ENCODE results near the gene BCL6B.

BCL6B gene

GRCh38 chr17:7060165-7060891, 37.5 kb downstream of the BCL6B start:
- no peak for DNase-seq (ENCODE audit: low read depth)

GRCh38 chr17:7063518-7064094, 40.8 kb downstream of the BCL6B start:
- DNase-seq (ENCODE audit: low read depth), result no peak

GRCh38 chr17:7064261-7064660, 41.4 kb downstream of the BCL6B start:
- no peak for DNase-seq (ENCODE audit: low read depth)

GRCh38 chr17:7067198-7067597, 44.3 kb downstream of the BCL6B start:
- no peak for DNase-seq (ENCODE audit: low read depth)

- DNase-seq (ENCODE audit: low read depth), result no peak
These were observed 45.4 kb downstream of the BCL6B start for GRCh38 chr17:7068268-7068667.

GRCh38 chr17:7070712-7071111, 47.9 kb downstream of the BCL6B start:
- DNase-seq (ENCODE audit: low read depth), result no peak

- no peak for DNase-seq (ENCODE audit: low read depth)
These were observed 49.6 kb downstream of the BCL6B start for GRCh38 chr17:7072406-7072805.

- DNase-seq (ENCODE audit: low read depth), result no peak
These were observed 52.1 kb downstream of the BCL6B start for GRCh38 chr17:7074931-7075330.

GRCh38 chr17:7077911-7078546, 55.2 kb downstream of the BCL6B start:
- no peak for DNase-seq (ENCODE audit: low read depth)

GRCh38 chr17:7078711-7079110, 55.9 kb downstream of the BCL6B start:
- no peak for DNase-seq (ENCODE audit: low read depth)

Measured in activated T-helper 1 cell treated with Interleukin-2 at 50 U/mL for 16 hours (primary cell).